Activated CD4-positive, alpha-beta T cell treated with anti-CD3 and anti-CD28 coated beads, Interleukin-2, amount 10 ng/mL, durations not matched to agents 7 days and 5 days (primary cell): ENCODE results near the gene GDF10. TPM values are rescaled to one million over a fixed set of nuclear protein-coding genes. Genes with fewer than 3 reads are reported as not detected.

Experiments
- CTCF ChIA-PET: fragments of 350-600 bp; sonication (Branson Sonifier 250); formaldehyde crosslinking; loops from one replicate; lab custom pipeline; 2021; ENCODE audit warnings: antibody characterized with exemption; lab: Charles Lee
- POLR2A ChIA-PET: fragments of 350-600 bp; sonication (Branson Sonifier 250); formaldehyde crosslinking; loops from one replicate; lab custom pipeline; 2021; ENCODE audit warnings: antibody characterized with exemption; lab: Charles Lee
- DNase-seq: peaks from one replicate; pipeline ENCODE4 v3.0.0-alpha.2; 2020
- H3K27ac Mint-ChIP-seq: one replicate; pipeline ENCODE4 v1.8.0; 2021; ENCODE audit warnings: mild to moderate bottlenecking, moderate library complexity, mixed read lengths
- H3K27me3 Mint-ChIP-seq: one replicate; pipeline ENCODE4 v1.8.0; 2021; ENCODE audit warnings: mixed read lengths
- H3K36me3 Mint-ChIP-seq: one replicate; pipeline ENCODE4 v1.8.0; 2021; ENCODE audit warnings: low read depth, mixed read lengths
- H3K4me1 Mint-ChIP-seq: one replicate; pipeline ENCODE4 v1.8.0; 2021; ENCODE audit warnings: mixed read lengths
- H3K4me3 Mint-ChIP-seq: one replicate; pipeline ENCODE4 v1.8.0; 2021; ENCODE audit warnings: mild to moderate bottlenecking, moderate library complexity, mixed read lengths
- H3K9me3 Mint-ChIP-seq: one replicate; pipeline ENCODE4 v1.8.0; 2021; ENCODE audit warnings: mixed read lengths
- total RNA-seq, 2 experiments: library from RNA; stranded (reverse); gene quantifications; one replicate each; pipeline ENCODE4 v1.2.3, GENCODE V29; 2021

The GDF10 gene
- total RNA-seq, 2 experiments from 2014 or later: 0.08 TPM; not detected in 1

GRCh38 chr10:47277352-47278151 is 22.4 kb upstream of the GDF10 start:
- ChIA-PET CTCF (interaction anchor here (1.4 kb wide), 1 partner anchor 11 kb away, joined by 3 read pairs; no protein-coding TSS in a partner anchor), POLR2A (no interaction called here)
- H3K4me1 Mint-ChIP-seq: peaks cover 33% of the 10 kb centered on the region
- peak; percentile 71 for DNase-seq
- H3K4me3 Mint-ChIP-seq: peak overlapping the region; percentile 3
- H3K36me3 Mint-ChIP-seq: no peaks in the 10 kb centered on the region
- H3K27me3 Mint-ChIP-seq: peaks cover 2% of the 10 kb centered on the region
- no peaks in the 10 kb centered on the region for H3K9me3 Mint-ChIP-seq
- peak overlapping the region; percentile 81 for H3K27ac Mint-ChIP-seq

- Mint-ChIP-seq H3K27ac (peak overlapping the region; percentile 54), H3K9me3 (no peaks in the 10 kb centered on the region), H3K4me1 (peaks cover 33% of the 10 kb centered on the region), H3K4me3 (no peak overlapping the region), H3K27me3 (peaks cover 2% of the 10 kb centered on the region), H3K36me3 (no peaks in the 10 kb centered on the region)
- no peak for DNase-seq
- CTCF ChIA-PET: interaction anchor here (0.6 kb wide), 1 partner anchor 67 kb away, joined by 4 read pairs; no protein-coding TSS in a partner anchor
- POLR2A ChIA-PET: no interaction called here
Measured at GRCh38 chr10:47278152-47278473, 21.9 kb upstream of the GDF10 start.

GRCh38 chr10:47278720-47279119 is 21.3 kb upstream of the GDF10 start:
- no peak overlapping the region for H3K4me3 Mint-ChIP-seq
- no peaks in the 10 kb centered on the region for H3K9me3 Mint-ChIP-seq
- H3K36me3 Mint-ChIP-seq: no peaks in the 10 kb centered on the region
- no peak overlapping the region for H3K27ac Mint-ChIP-seq
- H3K27me3 Mint-ChIP-seq: peaks cover 2% of the 10 kb centered on the region
- DNase-seq: no peak
- peaks cover 34% of the 10 kb centered on the region for H3K4me1 Mint-ChIP-seq
- CTCF ChIA-PET: interaction anchor here (0.6 kb wide), 1 partner anchor 67 kb away, joined by 4 read pairs; no protein-coding TSS in a partner anchor
- POLR2A ChIA-PET: no interaction called here

- Mint-ChIP-seq H3K9me3 (no peaks in the 10 kb centered on the region), H3K27ac (peak overlapping the region; percentile 51), H3K4me1 (peaks cover 35% of the 10 kb centered on the region), H3K36me3 (no peaks in the 10 kb centered on the region), H3K27me3 (peaks cover 2% of the 10 kb centered on the region), H3K4me3 (no peak overlapping the region)
- ChIA-PET POLR2A (no interaction called here), CTCF (no interaction called here)
- DNase-seq: no peak
Measured at GRCh38 chr10:47279276-47279675, 20.7 kb upstream of the GDF10 start.

GRCh38 chr10:47282005-47282656 is 17.9 kb upstream of the GDF10 start:
- Mint-ChIP-seq H3K4me1 (peaks cover 47% of the 10 kb centered on the region), H3K36me3 (no peaks in the 10 kb centered on the region), H3K27ac (peak overlapping the region; percentile 33), H3K9me3 (no peaks in the 10 kb centered on the region), H3K4me3 (no peak overlapping the region), H3K27me3 (no peaks in the 10 kb centered on the region)
- no peak for DNase-seq
- ChIA-PET CTCF (interaction anchor here (0.6 to 2.3 kb wide), 3 partner anchors 8 to 34 kb away, joined by 3 to 8 read pairs (median 3); no protein-coding TSS in a partner anchor), POLR2A (no interaction called here)

- Mint-ChIP-seq H3K4me3 (no peak overlapping the region), H3K9me3 (no peaks in the 10 kb centered on the region), H3K27me3 (no peaks in the 10 kb centered on the region), H3K27ac (no peak overlapping the region), H3K4me1 (peaks cover 46% of the 10 kb centered on the region), H3K36me3 (no peaks in the 10 kb centered on the region)
- CTCF ChIA-PET: interaction anchor here (0.6 to 2.3 kb wide), 2 partner anchors 8 to 34 kb away, joined by 3 to 8 read pairs; no protein-coding TSS in a partner anchor
- DNase-seq: no peak
- POLR2A ChIA-PET: no interaction called here
Measured at GRCh38 chr10:47282657-47283018, 17.4 kb upstream of the GDF10 start.

GRCh38 chr10:47283101-47283630 is 16.8 kb upstream of the GDF10 start:
- Mint-ChIP-seq H3K9me3 (no peaks in the 10 kb centered on the region), H3K27ac (peak overlapping the region; percentile 71), H3K36me3 (no peaks in the 10 kb centered on the region), H3K27me3 (no peaks in the 10 kb centered on the region), H3K4me3 (no peak overlapping the region), H3K4me1 (peaks cover 42% of the 10 kb centered on the region)
- ChIA-PET POLR2A (no interaction called here), CTCF (interaction anchor here (2.3 kb wide), 1 partner anchor 9 kb away, joined by 8 read pairs; no protein-coding TSS in a partner anchor)
- no peak for DNase-seq

- H3K4me3 Mint-ChIP-seq: no peak overlapping the region
- no peaks in the 10 kb centered on the region for H3K36me3 Mint-ChIP-seq
- no peak for DNase-seq
- peak overlapping the region; percentile 71 for H3K27ac Mint-ChIP-seq
- ChIA-PET CTCF (interaction anchor here (2.3 kb wide), 1 partner anchor 9 kb away, joined by 8 read pairs; no protein-coding TSS in a partner anchor), POLR2A (no interaction called here)
- peaks cover 35% of the 10 kb centered on the region for H3K4me1 Mint-ChIP-seq
- no peaks in the 10 kb centered on the region for H3K27me3 Mint-ChIP-seq
- no peaks in the 10 kb centered on the region for H3K9me3 Mint-ChIP-seq
Measured at GRCh38 chr10:47283848-47284247, 16.1 kb upstream of the GDF10 start.

- POLR2A ChIA-PET: no interaction called here
- no peak for DNase-seq
- H3K4me1 Mint-ChIP-seq: peaks cover 32% of the 10 kb centered on the region
- no peaks in the 10 kb centered on the region for H3K9me3 Mint-ChIP-seq
- H3K27me3 Mint-ChIP-seq: no peaks in the 10 kb centered on the region
- H3K36me3 Mint-ChIP-seq: no peaks in the 10 kb centered on the region
- H3K4me3 Mint-ChIP-seq: no peak overlapping the region
- CTCF ChIA-PET: interaction anchor here (0.9 to 1.5 kb wide), 4 partner anchors 9 to 199 kb away, joined by 3 to 5 read pairs (median 4); no protein-coding TSS in a partner anchor
- peak overlapping the region; percentile 84 for H3K27ac Mint-ChIP-seq
Measured at GRCh38 chr10:47285381-47286115, 14.4 kb upstream of the GDF10 start.

- DNase-seq: no peak
- CTCF ChIA-PET: interaction anchor here (0.9 to 1.5 kb wide), 4 partner anchors 9 to 200 kb away, joined by 3 to 5 read pairs (median 4); no protein-coding TSS in a partner anchor
- H3K9me3 Mint-ChIP-seq: no peaks in the 10 kb centered on the region
- no peak overlapping the region for H3K4me3 Mint-ChIP-seq
- H3K27me3 Mint-ChIP-seq: no peaks in the 10 kb centered on the region
- peaks cover 32% of the 10 kb centered on the region for H3K4me1 Mint-ChIP-seq
- POLR2A ChIA-PET: no interaction called here
- H3K27ac Mint-ChIP-seq: peak overlapping the region; percentile 82
- no peaks in the 10 kb centered on the region for H3K36me3 Mint-ChIP-seq
Measured at GRCh38 chr10:47286116-47286505, 13.9 kb upstream of the GDF10 start.

- ChIA-PET CTCF (interaction anchor here (0.9 to 1.5 kb wide), 3 partner anchors 8 to 14 kb away, joined by 3 to 5 read pairs (median 4); no protein-coding TSS in a partner anchor), POLR2A (no interaction called here)
- no peaks in the 10 kb centered on the region for H3K36me3 Mint-ChIP-seq
- H3K4me3 Mint-ChIP-seq: no peak overlapping the region
- no peaks in the 10 kb centered on the region for H3K9me3 Mint-ChIP-seq
- H3K4me1 Mint-ChIP-seq: peaks cover 32% of the 10 kb centered on the region
- H3K27ac Mint-ChIP-seq: peak overlapping the region; percentile 82
- peak; percentile 19 for DNase-seq
- H3K27me3 Mint-ChIP-seq: no peaks in the 10 kb centered on the region
Measured at GRCh38 chr10:47286591-47287315, 13.2 kb upstream of the GDF10 start.

- no peak overlapping the region for H3K4me3 Mint-ChIP-seq
- no peak overlapping the region for H3K27ac Mint-ChIP-seq
- no peaks in the 10 kb centered on the region for H3K27me3 Mint-ChIP-seq
- POLR2A ChIA-PET: no interaction called here
- no peak for DNase-seq
- CTCF ChIA-PET: no interaction called here
- peaks cover 32% of the 10 kb centered on the region for H3K4me1 Mint-ChIP-seq
- H3K9me3 Mint-ChIP-seq: no peaks in the 10 kb centered on the region
- H3K36me3 Mint-ChIP-seq: no peaks in the 10 kb centered on the region
Measured at GRCh38 chr10:47287365-47287802, 12.6 kb upstream of the GDF10 start.
